Left cardiac atrium (tissue), 4 donors: ENCODE results near the gene PGLYRP3. TPM values are rescaled to one million over a fixed set of nuclear protein-coding genes. Genes with fewer than 3 reads are reported as not detected.
A peak's percentile ranks its signal among the peaks of the same experiment; 100 is the strongest.
"Not testable (repeated sequence)": the region's sequence is repeated elsewhere in the genome, so short reads cannot be mapped to it uniquely, and the experiment has no call there.

Source experiments
- ATAC-seq, 2 donors: fragments of 200-7000 bp; cut with Tn5 transposase; one replicate each; pipeline ENCODE4 v1.9.1; 2020; ENCODE audit warnings: mild to moderate bottlenecking in 2 of 2, moderate library complexity in 2 of 2
- DNase-seq: peaks from one replicate; pipeline ENCODE4 v3.0.0-alpha.2; 2020
- intact Hi-C, 2 donors: fragments of 100-400 bp; cut with DNase I; formaldehyde crosslinking; loops; one replicate each; pipeline versions ENCODE4 v1.14.1 to v1.15.1; 2022 to 2023
- total RNA-seq, 2 donors: library from RNA; stranded (reverse); fragmentation: NEBNext Ultra II Directional; extraction: Animal tissue kit (Norgen Biotek cat#: 25700); gene quantifications; one replicate each; pipeline ENCODE4 v1.2.1, GENCODE V29; 2021
- donor health status: DM: no; HTN: yes; CAD: no.
- donor health status: DM: no; HTN: yes; CAD: no; lungs with severe emphysema.
- donor health status: DM: yes; HTN: yes; CAD: no.
- donor health status: Dilated cardiomyopathy.

The PGLYRP3 gene
- total RNA-seq, 2 donors from 2014 or later: not detected

- no peak for DNase-seq
- intact Hi-C loops: loop anchor here (5.0 kb wide), 2 partner anchors 143 to 218 kb away; partner anchors contain the start of gene S100A2 (in 1 of the 2)
- ATAC-seq: no peak
These were observed 36.9 kb upstream of the PGLYRP3 start for GRCh38 chr1:153349363-153350320.

DNA sequence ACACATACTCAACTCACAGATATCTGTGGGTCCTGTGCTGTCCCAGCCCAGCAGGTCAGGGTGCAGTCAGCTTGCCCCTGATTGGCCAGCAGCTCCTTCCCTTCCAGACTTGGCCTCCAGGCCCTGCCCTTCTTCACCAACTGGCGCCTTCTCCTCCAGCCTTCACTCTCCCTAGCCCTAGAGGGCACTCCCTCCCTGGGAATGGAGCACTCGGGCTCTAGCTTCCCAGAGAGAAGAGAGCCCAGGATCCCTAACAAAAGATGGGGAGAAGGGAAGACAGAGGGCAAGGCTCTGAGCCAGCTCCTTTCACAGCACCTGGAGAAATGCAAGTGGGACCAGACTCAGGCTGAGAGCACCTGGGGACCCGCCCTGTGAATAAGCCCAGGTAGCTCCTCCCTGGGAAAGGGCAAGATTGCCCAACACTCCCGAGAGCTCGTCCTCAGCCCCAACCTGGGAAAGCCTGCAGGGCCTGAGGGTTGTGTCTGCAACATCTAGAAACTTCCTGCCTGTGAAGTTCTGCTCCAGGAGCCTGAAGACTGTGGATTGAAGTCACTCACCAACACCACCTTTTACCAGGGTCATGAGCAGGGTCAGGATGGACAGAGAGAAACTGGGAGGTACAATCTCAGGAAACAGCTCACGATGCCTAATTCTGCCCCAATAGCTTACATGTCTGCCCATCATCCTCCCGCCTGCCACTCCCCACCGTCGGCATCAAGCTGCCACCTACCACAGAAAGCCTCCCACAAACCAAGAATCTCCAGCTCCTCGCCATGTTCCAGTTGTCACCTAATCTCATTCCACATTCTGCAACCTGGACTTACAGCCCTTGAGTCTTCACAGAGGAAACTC lies 36.0 kb upstream of the PGLYRP3 start, which contains the start of gene PGLYRP4:
TSS of gene PGLYRP4 (minus strand) at position 331 of the 852 bp plus-strand sequence. CDS start 909 bp downstream, outside the sequence.
- no peak for DNase-seq
- intact Hi-C loops: no loop called here
- no peak for ATAC-seq

DNA sequence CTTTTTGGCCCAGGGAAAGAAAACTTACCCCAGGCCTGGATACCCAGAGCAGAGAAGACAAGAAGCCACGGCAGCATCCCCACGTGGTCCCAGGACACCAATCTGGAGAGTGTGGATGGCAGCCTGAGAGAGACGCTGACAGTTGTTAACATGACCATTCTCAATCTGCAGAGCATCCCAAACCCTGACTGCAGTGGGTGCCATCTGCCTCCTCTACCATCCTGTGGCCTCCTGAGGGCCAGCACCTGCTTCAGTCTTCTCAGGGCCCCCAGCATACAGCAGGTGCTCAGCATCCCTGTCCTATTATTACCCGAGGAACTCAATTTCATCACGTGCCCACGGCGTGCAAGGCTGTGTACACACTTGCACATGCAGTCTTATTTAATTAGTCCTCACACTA lies 35.1 kb upstream of the PGLYRP3 start:
- intact Hi-C loops: no loop called here
- ATAC-seq (no peak), DNase-seq (no peak)

- DNase-seq, ATAC-seq, intact Hi-C loops: not testable (repeated sequence)
These were observed 34.3 kb upstream of the PGLYRP3 start for GRCh38 chr1:153347049-153347448.

GRCh38 chr1:153346077-153346723 lies 33.4 kb upstream of the PGLYRP3 start:
- DNase-seq (no peak), ATAC-seq (no peak)
- intact Hi-C loops: no loop called here

DNA sequence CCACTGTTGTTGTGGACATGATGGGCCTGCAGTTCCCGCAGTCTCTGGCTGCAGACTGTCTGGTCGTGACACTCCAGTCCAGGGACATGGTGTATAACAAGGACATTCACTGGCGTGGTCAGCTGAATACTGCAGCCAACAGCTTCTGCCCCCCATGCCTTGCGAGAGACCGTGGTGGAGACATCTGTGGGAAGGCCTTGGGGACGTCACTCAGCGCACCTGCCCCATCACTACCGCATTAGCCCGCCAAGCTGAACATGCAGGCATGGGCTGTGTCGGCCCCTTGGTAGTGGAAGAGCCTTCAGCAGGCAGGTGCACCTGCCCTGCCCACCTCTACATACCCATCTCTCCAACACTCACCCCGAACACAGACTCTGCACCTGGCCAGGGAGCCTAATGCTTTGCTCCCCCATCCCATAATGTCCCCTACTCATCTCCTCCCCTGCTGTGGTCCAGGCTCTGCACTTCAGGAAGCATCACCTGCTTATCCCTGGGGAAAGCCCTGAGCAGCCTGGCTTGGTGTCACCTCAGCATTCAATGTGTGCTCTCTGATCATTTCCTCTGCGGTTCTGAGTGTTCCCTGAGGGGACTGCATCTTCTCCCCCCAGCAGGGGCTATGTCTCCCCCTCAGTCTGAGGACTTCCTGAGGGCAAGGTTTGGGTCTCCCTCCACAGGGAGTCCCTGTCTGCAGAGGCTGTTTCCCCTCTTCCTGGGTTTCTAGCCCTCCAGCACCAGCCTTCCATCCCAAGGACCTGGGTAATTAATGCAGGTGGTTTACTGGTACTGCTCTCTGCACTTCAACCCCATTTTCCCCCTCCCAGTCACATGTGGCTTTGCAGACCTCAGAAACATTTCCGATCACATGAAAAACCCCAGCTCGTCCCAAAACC lies 32.7 kb upstream of the PGLYRP3 start:
- DNase-seq: no peak
- ATAC-seq: no peak
- intact Hi-C loops: no loop called here

DNA sequence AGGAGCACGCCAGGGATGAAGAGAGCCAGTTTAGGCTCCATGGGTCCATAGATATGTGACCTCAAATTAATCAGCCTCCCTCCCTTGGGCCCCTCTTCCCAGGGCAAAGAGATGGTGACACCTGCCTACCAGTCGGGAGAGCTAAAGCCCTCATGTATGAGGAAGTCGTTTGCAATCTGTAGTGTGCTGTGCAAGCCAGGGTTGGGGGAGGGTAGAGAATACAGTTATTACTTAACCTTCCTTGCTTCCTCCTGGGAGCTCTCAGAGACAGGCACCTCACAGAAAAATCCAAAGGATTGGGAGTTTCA lies 31.9 kb upstream of the PGLYRP3 start:
- ATAC-seq: peak in 1 of 2 donors; percentile 15
- DNase-seq: no peak
- intact Hi-C loops: no loop called here

- DNase-seq: no peak
- ATAC-seq: no peak
- intact Hi-C loops: no loop called here
These were observed 31.3 kb upstream of the PGLYRP3 start for GRCh38 chr1:153343811-153344717.

- intact Hi-C loops: no loop called here
- DNase-seq (no peak), ATAC-seq (no peak)
These were observed 30.4 kb upstream of the PGLYRP3 start for GRCh38 chr1:153343040-153343681.

GRCh38 chr1:153342178-153342577 lies 29.4 kb upstream of the PGLYRP3 start:
- no peak for DNase-seq
- intact Hi-C loops: no loop called here

DNA sequence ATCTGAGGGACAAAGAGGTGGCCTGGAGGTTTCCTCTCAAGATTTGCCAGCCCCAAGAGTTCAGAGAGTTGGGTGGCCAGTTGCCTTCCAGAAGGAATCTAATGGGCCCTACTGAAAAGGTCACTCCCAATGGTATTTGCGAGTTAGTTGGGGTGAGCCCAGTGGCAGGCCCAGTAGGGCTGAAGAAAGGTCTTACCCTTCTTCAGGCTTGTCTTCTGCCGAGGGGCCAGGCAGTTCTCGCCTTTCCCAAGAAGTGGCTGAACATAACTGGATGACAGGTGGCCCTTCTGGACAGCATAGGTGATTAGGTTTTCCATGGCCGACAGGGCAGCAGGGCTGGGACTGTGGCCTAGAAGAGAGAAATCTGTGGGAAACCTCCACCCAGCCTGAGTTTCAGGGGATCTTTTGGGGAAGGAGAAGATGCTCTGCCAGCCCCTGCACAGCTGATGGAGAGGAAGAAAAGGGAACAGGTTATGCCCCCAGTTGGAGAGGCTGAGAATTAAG lies 28.7 kb upstream of the PGLYRP3 start:
- DNase-seq (no peak), ATAC-seq (no peak)
- intact Hi-C loops: no loop called here

More at GRCh38 chr1:153342178-153342577, 29.4 kb upstream of the PGLYRP3 start:
- no peak for ATAC-seq

- DNase-seq: no peak
- ATAC-seq: no peak
- intact Hi-C loops: no loop called here
These were observed 27.6 kb upstream of the PGLYRP3 start for GRCh38 chr1:153340356-153340755.

DNA sequence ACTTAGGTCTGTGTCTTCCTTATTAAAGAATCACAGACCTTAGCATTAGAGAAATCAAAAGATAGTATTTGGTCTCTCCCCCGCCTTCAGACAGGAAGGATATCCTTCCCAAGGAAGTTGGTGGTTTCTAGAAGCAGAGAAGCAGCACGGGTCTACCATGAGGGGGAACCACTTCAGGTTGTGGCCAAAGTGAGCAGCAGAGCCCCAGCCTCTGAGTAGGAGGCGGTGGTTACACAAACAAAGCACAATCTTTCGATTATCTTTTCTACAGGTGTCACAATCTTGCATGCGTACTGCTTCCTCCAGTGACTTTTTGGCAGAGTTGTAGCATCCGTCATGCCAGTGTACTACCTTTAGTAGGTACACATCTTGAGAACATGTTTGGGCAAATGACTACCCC lies 27.1 kb upstream of the PGLYRP3 start:
- no peak for ATAC-seq
- intact Hi-C loops: no loop called here
- no peak for DNase-seq

GRCh38 chr1:153337980-153338853 lies 25.5 kb upstream of the PGLYRP3 start:
- no peak for ATAC-seq
- intact Hi-C loops: no loop called here

DNA sequence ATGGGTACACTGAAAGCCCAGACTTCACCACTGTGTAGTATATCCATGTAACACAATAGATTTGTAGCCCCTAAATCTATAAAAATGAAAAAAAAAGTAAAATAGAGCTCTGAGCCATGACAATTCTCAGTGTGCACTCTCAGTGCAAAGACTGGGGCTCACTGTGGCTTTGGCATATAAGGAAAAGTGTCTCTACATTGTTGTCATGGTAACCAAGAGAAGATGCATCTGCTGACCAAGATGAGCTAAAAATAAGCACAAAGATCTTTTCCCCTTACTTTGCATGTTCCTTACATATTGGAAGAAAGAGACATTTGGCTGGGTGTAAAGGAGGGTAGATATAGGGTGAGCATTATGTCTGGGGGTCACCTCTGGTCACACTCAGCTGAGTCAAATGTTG lies 23.9 kb upstream of the PGLYRP3 start:
- intact Hi-C loops: no loop called here
- no peak for DNase-seq
- ATAC-seq: no peak

More at GRCh38 chr1:153337980-153338853, 25.5 kb upstream of the PGLYRP3 start:
- DNase-seq: no peak

- ATAC-seq (no peak), DNase-seq (no peak)
- intact Hi-C loops: no loop called here
These were observed 21.1 kb upstream of the PGLYRP3 start for GRCh38 chr1:153333902-153334301.
